BJ (cell line): ENCODE measurements around the gene CDH8. TPM values are rescaled to one million over a fixed set of nuclear protein-coding genes. Genes with fewer than 3 reads are reported as not detected.

Source experiments
- CTCF ChIA-PET: fragments of 350-600 bp; formaldehyde crosslinking; extraction: SDS; loops from one replicate; lab custom pipeline; 2021; ENCODE audit warnings: antibody characterized with exemption, inconsistent platforms; lab: Yijun Ruan, JAX
- POLR2A ChIA-PET: fragments of 300-600 bp; sonication (Branson Sonifier 250); formaldehyde crosslinking; extraction: SDS; loops from one replicate; lab custom pipeline; 2021; ENCODE audit warnings: antibody characterized with exemption; lab: Charles Lee
- DNase-seq: peaks from one replicate; pipeline ENCODE4 v3.0.0-alpha.2; 2011; ENCODE audit warnings: low read depth
- H3K27me3 ChIP-seq: 2 replicates; pipeline ENCODE4 v1.6.0; 2011; ENCODE audit warnings: low read length; ENCODE audit not compliant: control insufficient read depth, insufficient read depth
- H3K36me3 ChIP-seq: 2 replicates; pipeline ENCODE4 v1.5.1; 2011; ENCODE audit warnings: low read length; ENCODE audit not compliant: control insufficient read depth, insufficient read depth
- H3K4me3 ChIP-seq: 2 replicates; pipeline ENCODE4 v1.5.1; 2011; ENCODE audit warnings: low read depth, mild to moderate bottlenecking, control low read depth, low read length
- CTCF ChIP-seq: IDR thresholded peaks from 2 replicates; pipeline ENCODE4 v1.5.1; 2011; ENCODE audit warnings: low read depth, mild to moderate bottlenecking, control low read depth, inconsistent platforms, low read length, moderate library complexity; ENCODE audit not compliant: insufficient read depth
- polyA plus RNA-seq: library from polyadenylated mRNA; depleted of rRNA; stranded (reverse); fragments of >200 nt; gene quantifications from 2 replicates; pipeline ENCODE4 v1.2.3, GENCODE V29; 2011

Gene CDH8
- polyA plus RNA-seq, 1 experiment: 0.13 TPM

DNA sequence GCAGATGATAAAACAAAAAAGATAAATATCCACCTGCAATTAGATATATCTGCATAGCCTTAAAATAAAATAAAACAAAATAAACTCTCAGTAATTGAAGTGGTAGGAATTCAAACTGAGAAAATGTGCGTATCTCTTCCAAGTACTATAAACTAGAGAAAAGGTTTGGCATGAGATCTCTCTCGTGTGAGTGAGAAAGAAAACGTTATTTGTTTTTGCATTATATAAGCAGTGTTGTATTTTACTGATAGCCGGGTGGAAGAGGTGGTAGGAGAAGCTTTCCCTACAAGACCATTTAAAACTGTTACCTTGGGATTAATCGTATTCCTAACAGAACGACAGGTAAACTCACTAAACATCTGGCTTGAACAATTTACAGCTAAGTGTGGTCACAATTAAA is 15.6 kb downstream of the CDH8 start:
- H3K27me3 ChIP-seq: no peaks in the 10 kb centered on the region
- no peak for DNase-seq
- TF ChIP-seq CTCF: no peak
- ChIA-PET CTCF (no interaction called here), POLR2A (no interaction called here)
- no peak overlapping the region for H3K4me3 ChIP-seq
- no peaks in the 10 kb centered on the region for H3K36me3 ChIP-seq

DNA sequence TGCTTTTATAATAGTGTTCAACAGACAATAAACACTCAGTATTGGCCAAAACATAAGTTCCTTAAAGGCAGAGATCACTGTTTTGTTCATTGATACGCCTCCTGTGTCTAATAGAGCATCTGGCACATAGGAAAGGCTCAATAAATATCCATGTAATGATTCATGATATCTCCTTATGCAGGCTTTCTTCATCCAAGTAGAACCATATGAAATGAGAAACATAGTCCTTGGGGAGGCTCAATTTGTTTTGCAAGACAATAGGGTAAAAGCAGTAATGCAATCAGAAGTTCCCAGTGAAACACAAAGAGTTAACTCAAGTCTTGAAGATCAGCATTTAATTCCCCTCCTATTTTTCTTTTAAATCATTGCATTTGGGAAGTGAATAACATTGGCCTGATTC is 16.4 kb downstream of the CDH8 start:
- Histone ChIP-seq H3K36me3 (no peaks in the 10 kb centered on the region), H3K4me3 (no peak overlapping the region), H3K27me3 (no peaks in the 10 kb centered on the region)
- POLR2A ChIA-PET: no interaction called here
- DNase-seq: no peak
- TF ChIP-seq CTCF: no peak
- CTCF ChIA-PET: no interaction called here

- H3K27me3 ChIP-seq: no peaks in the 10 kb centered on the region
- no peak for DNase-seq
- no peak overlapping the region for H3K4me3 ChIP-seq
- TF ChIP-seq CTCF: no peak
- ChIA-PET CTCF (interaction anchor here (0.7 kb wide), 1 partner anchor 81 kb away, joined by 3 read pairs; no protein-coding TSS in a partner anchor), POLR2A (no interaction called here)
- H3K36me3 ChIP-seq: no peaks in the 10 kb centered on the region
These were observed 17.8 kb downstream of the CDH8 start for GRCh38 chr16:62018301-62019060.

- ChIA-PET POLR2A (no interaction called here), CTCF (no interaction called here)
- Histone ChIP-seq H3K36me3 (no peaks in the 10 kb centered on the region), H3K27me3 (no peaks in the 10 kb centered on the region), H3K4me3 (no peak overlapping the region)
- TF ChIP-seq CTCF: no peak
- DNase-seq: no peak
These were observed 21.8 kb downstream of the CDH8 start for GRCh38 chr16:62014319-62014923.

- H3K36me3 ChIP-seq: no peaks in the 10 kb centered on the region
- no peak for DNase-seq
- H3K27me3 ChIP-seq: no peaks in the 10 kb centered on the region
- ChIA-PET CTCF (no interaction called here), POLR2A (no interaction called here)
- H3K4me3 ChIP-seq: no peak overlapping the region
- TF ChIP-seq CTCF: no peak
These were observed 26.1 kb downstream of the CDH8 start for GRCh38 chr16:62010186-62010585.
